OCI-LY1 (cell line): Measurements from ENCODE around the gene MID2.

Experiments used
- CTCF ChIP-seq: fragments of 200-600 bp; sonication (generic), shearing (Covaris generic); IDR thresholded peaks from 2 replicates; pipeline ENCODE4 v1.5.1; 2017; ENCODE audit warnings: mild to moderate bottlenecking, antibody characterized with exemption, low read length, moderate library complexity, mixed read lengths
- EZH2 ChIP-seq: fragments of 200-600 bp; sonication (generic), shearing (Covaris generic); IDR thresholded peaks from 2 replicates; pipeline ENCODE4 v1.8.0; 2017; ENCODE audit warnings: borderline replicate concordance, mixed run types, mild to moderate bottlenecking, antibody characterized with exemption, low read length, moderate library complexity, mixed read lengths

- no peak for TF ChIP-seq CTCF
- TF ChIP-seq EZH2 = no peak
These were observed 22.9 kb downstream of the MID2 start for GRCh38 chrX:107848591-107848990.
